Measurements from ENCODE around the gene NAALADL2. TPM values are rescaled to one million over a fixed set of nuclear protein-coding genes. Genes with fewer than 3 reads are reported as not detected.

The NAALADL2 gene
- total and polyA plus RNA-seq, 2 donors (not counting 3 experiments of a cell fraction or from before 2014, with no cell fraction given), result 1.1 to 4.0 TPM

DNA sequence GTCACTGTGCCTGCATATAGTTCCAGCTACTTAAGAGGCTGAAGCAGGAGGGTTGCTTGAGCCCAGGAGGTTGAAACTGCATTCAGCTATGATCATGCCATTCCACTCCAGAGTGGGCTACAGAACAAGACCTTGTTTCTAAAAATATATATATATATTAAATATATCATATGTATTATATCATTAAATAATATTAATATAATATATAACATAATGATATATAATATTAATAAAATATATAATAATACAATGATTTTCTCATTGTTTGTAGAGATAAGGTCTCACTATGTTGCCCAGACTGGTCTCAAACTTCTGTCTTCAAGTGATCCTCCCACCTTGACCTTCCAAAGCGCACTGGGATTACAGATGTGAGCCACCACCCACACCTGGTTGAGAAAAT lies 101.8 kb downstream of the NAALADL2 start:
- H3K27ac ChIP-seq (ENCODE audit: insufficient read depth, low read depth, low read length), result no peak overlapping the region
- no peaks in the 10 kb centered on the region for H3K4me1 ChIP-seq (ENCODE audit: control insufficient read depth, extremely low read depth, insufficient read depth, low read length)
- no peaks in the 10 kb centered on the region for H3K27me3 ChIP-seq (ENCODE audit: control insufficient read depth in 2 of 2, insufficient read depth in 2 of 2, low read length in 2 of 2)
- H3K4me2 ChIP-seq (ENCODE audit: insufficient read depth, low read length), result no peak overlapping the region
- intact Hi-C loops (cut with micrococcal nuclease), result no loop called here
- H3K9me1 ChIP-seq (replicated peaks; ENCODE audit: control insufficient read depth, extremely low read depth, insufficient read depth, low read length), result no peaks in the 10 kb centered on the region
- H3K79me2 ChIP-seq (ENCODE audit: control insufficient read depth, insufficient read depth, low read length), result no peaks in the 10 kb centered on the region
- H3K4me3 ChIP-seq (replicated peaks in 1 of 3; ENCODE audit: insufficient read depth in 1 of 3, low read depth in 1 of 3, low read length in 3 of 3), result no peak overlapping the region
- H3K9me3 ChIP-seq (replicated peaks; ENCODE audit: control insufficient read depth, insufficient read depth, low read length), result no peaks in the 10 kb centered on the region
- DNase-seq (ENCODE audit: low read depth, low spot score), result no peak
- BruUV-seq (replicated peaks), result no TSS peak
- no peak overlapping the region for H2AFZ ChIP-seq (ENCODE audit: low read depth, low read length)
- dilution Hi-C loops (cut with MboI; ENCODE audit: extremely low pct_ligation_motif_present, low sequenced_read_pairs), result no loop called here
- H3K36me3 ChIP-seq (ENCODE audit: control insufficient read depth in 2 of 2, extremely low read depth in 1 of 2, insufficient read depth in 2 of 2, low read length in 2 of 2), result no peaks in the 10 kb centered on the region
- H3K9ac ChIP-seq (replicated peaks; ENCODE audit: extremely low read depth, insufficient read depth, low read length), result no peak overlapping the region
- no peak for TF ChIP-seq JUN (IDR thresholded peaks at IDR 0.05; ENCODE audit: borderline replicate concordance, insufficient read depth, insufficient read length, low read depth)
- no peak for TF ChIP-seq EZH2 (IDR thresholded peaks at IDR 0.05; ENCODE audit: borderline replicate concordance, low read depth, low read length, severe bottlenecking)
- TF ChIP-seq POLR2A (IDR thresholded peaks at IDR 0.05; ENCODE audit: low read depth, low read length), result no peak
- TF ChIP-seq, protein P1, sequence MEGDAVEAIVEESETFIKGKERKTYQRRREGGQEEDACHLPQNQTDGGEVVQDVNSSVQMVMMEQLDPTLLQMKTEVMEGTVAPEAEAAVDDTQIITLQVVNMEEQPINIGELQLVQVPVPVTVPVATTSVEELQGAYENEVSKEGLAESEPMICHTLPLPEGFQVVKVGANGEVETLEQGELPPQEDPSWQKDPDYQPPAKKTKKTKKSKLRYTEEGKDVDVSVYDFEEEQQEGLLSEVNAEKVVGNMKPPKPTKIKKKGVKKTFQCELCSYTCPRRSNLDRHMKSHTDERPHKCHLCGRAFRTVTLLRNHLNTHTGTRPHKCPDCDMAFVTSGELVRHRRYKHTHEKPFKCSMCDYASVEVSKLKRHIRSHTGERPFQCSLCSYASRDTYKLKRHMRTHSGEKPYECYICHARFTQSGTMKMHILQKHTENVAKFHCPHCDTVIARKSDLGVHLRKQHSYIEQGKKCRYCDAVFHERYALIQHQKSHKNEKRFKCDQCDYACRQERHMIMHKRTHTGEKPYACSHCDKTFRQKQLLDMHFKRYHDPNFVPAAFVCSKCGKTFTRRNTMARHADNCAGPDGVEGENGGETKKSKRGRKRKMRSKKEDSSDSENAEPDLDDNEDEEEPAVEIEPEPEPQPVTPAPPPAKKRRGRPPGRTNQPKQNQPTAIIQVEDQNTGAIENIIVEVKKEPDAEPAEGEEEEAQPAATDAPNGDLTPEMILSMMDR (IDR thresholded peaks at IDR 0.05; ENCODE audit: extremely low read depth in 1 of 2, insufficient read depth in 1 of 2, low read depth in 1 of 2, low read length in 2 of 2), result no peak
- no peak for TF ChIP-seq GATA2 (IDR thresholded peaks at IDR 0.05; ENCODE audit: insufficient read depth, insufficient read length, low read depth, low read length)
- no peak for TF ChIP-seq MYC (IDR thresholded peaks at IDR 0.05; ENCODE audit: low read depth, low read length)
- TF ChIP-seq, protein P2, sequence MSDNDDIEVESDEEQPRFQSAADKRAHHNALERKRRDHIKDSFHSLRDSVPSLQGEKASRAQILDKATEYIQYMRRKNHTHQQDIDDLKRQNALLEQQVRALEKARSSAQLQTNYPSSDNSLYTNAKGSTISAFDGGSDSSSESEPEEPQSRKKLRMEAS (IDR thresholded peaks at IDR 0.05; ENCODE audit: insufficient read depth, insufficient read length), result no peak
- no peak for TF ChIP-seq POLR2AphosphoS5 (IDR thresholded peaks at IDR 0.05; ENCODE audit: insufficient read depth, low read depth, low read length)
- TF ChIP-seq FOS (IDR thresholded peaks at IDR 0.05; ENCODE audit: borderline replicate concordance, insufficient read depth, low read length), result no peak
- ChIA-PET CTCF (no interaction called here), POLR2A (no interaction called here)
- FAIRE-seq, result no peak
- no peaks in the 10 kb centered on the region for H4K20me1 ChIP-seq (replicated peaks; ENCODE audit: control insufficient read depth, extremely low read depth, insufficient read depth, low read length)

Data from endothelial cell of umbilical vein (primary cell).